NCI-H446 treated with DMSO at 0.1 percent for 48 hours (cell line): ENCODE results near the gene OSR1.
"Not testable (repeated sequence)": the region's sequence is repeated elsewhere in the genome, so short reads cannot be mapped to it uniquely, and the experiment has no call there.

ENCODE experiments used
- DNase-seq: peaks from one replicate; lab custom pipeline; 2025; lab: John Stamatoyannopoulos, UW

The OSR1 gene

GRCh38 chr2:19331450-19331849 is 27.0 kb downstream of the OSR1 start:
- no peak for DNase-seq

GRCh38 chr2:19330436-19330835 is 28.0 kb downstream of the OSR1 start:
- no peak for DNase-seq

GRCh38 chr2:19329445-19329844 is 29.0 kb downstream of the OSR1 start:
- DNase-seq: no peak

GRCh38 chr2:19327496-19327895 is 30.9 kb downstream of the OSR1 start:
- no peak for DNase-seq

GRCh38 chr2:19321946-19322345 is 36.5 kb downstream of the OSR1 start:
- no peak for DNase-seq

GRCh38 chr2:19320813-19321212 is 37.6 kb downstream of the OSR1 start:
- DNase-seq: no peak

GRCh38 chr2:19319698-19320097 is 38.7 kb downstream of the OSR1 start:
- DNase-seq: no peak

GRCh38 chr2:19319064-19319463 is 39.4 kb downstream of the OSR1 start:
- no peak for DNase-seq

- no peak for DNase-seq
Measured at GRCh38 chr2:19313553-19313952, 44.9 kb downstream of the OSR1 start.

- no peak for DNase-seq
Measured at GRCh38 chr2:19312949-19313348, 45.5 kb downstream of the OSR1 start.

GRCh38 chr2:19306065-19306464 is 52.4 kb downstream of the OSR1 start:
- not testable (repeated sequence) for DNase-seq

GRCh38 chr2:19305400-19306055 is 52.9 kb downstream of the OSR1 start:
- not testable (repeated sequence) for DNase-seq

GRCh38 chr2:19301706-19302105 is 56.7 kb downstream of the OSR1 start:
- DNase-seq: no peak
